UCSD-AML1 (cell line): ENCODE measurements around the gene IPO8.
"Not testable (repeated sequence)": the region's sequence is repeated elsewhere in the genome, so short reads cannot be mapped to it uniquely, and the experiment has no call there.

ENCODE experiments used
- DNase-seq: peaks from one replicate; lab custom pipeline; 2025; ENCODE audit not compliant: unreplicated experiment; lab: John Stamatoyannopoulos, UW

The IPO8 gene

GRCh38 chr12:30610718-30611117, 85.0 kb downstream of the IPO8 start:
- no peak for DNase-seq

GRCh38 chr12:30609819-30610218, 85.8 kb downstream of the IPO8 start:
- not testable (repeated sequence) for DNase-seq

GRCh38 chr12:30604302-30604701, 91.4 kb downstream of the IPO8 start:
- not testable (repeated sequence) for DNase-seq

GRCh38 chr12:30603129-30603528, 92.5 kb downstream of the IPO8 start:
- DNase-seq: no peak

- no peak for DNase-seq
Observed at GRCh38 chr12:30602678-30603077, 93.0 kb downstream of the IPO8 start.

- no peak for DNase-seq
Observed at GRCh38 chr12:30599608-30600007, 96.1 kb downstream of the IPO8 start.

GRCh38 chr12:30598889-30599288, 96.8 kb downstream of the IPO8 start:
- DNase-seq: no peak

- no peak for DNase-seq
Observed at GRCh38 chr12:30595742-30596141, 99.9 kb downstream of the IPO8 start.

- DNase-seq: no peak
Observed at GRCh38 chr12:30594509-30594908, 101.2 kb downstream of the IPO8 start.

- DNase-seq: not testable (repeated sequence)
Observed at GRCh38 chr12:30588572-30588971, 107.1 kb downstream of the IPO8 start.

- no peak for DNase-seq
Observed at GRCh38 chr12:30587782-30588181, 107.9 kb downstream of the IPO8 start.

- DNase-seq: no peak
Observed at GRCh38 chr12:30585877-30586276, 109.8 kb downstream of the IPO8 start.

GRCh38 chr12:30582943-30583342, 112.7 kb downstream of the IPO8 start:
- DNase-seq: no peak

- no peak for DNase-seq
Observed at GRCh38 chr12:30580344-30580743, 115.3 kb downstream of the IPO8 start.
